SK-N-MC (cell line): ENCODE results near the gene CCL1.

ENCODE experiments used
- DNase-seq: peaks from one replicate; pipeline ENCODE4 v3.0.0-alpha.2; 2011; ENCODE audit warnings: low read depth, low spot score
- H3K27ac ChIP-seq: fragments of 200-600 bp; sonication (generic); 2 replicates; pipeline ENCODE4 v1.5.1; 2016; ENCODE audit warnings: mixed run types
- H3K36me3 ChIP-seq: fragments of 200-600 bp; sonication (generic); 2 replicates; pipeline ENCODE4 v1.6.1; 2017; ENCODE audit warnings: antibody characterized with exemption, low read length, mixed read lengths; ENCODE audit not compliant: insufficient read depth
- H3K4me3 ChIP-seq: fragments of 200-600 bp; sonication (generic); 2 replicates; pipeline ENCODE4 v1.5.1; 2016
- H3K9ac ChIP-seq: fragments of 200-600 bp; sonication (generic); 2 replicates; pipeline ENCODE4 v1.8.0; 2017; ENCODE audit warnings: mixed run types, mixed read lengths; ENCODE audit not compliant: insufficient read length
- H3K9me3 ChIP-seq: fragments of 200-600 bp; sonication (generic); 2 replicates; pipeline ENCODE4 v1.6.1; 2017; ENCODE audit warnings: low read depth, mild to moderate bottlenecking, antibody characterized with exemption, low read length, moderate library complexity, mixed read lengths
- EZH2 ChIP-seq: fragments of 200-600 bp; sonication (generic); IDR thresholded peaks from one replicate; pipeline ENCODE4 v1.6.1; 2017; ENCODE audit warnings: antibody characterized with exemption
- FOXP2 ChIP-seq: optimal IDR thresholded peaks from 2 replicates; pipeline ENCODE3; 2011; ENCODE audit warnings: mild to moderate bottlenecking, moderate library complexity; ENCODE audit not compliant: insufficient read depth; ENCODE audit errors: extremely low read length, control extremely low read depth
- POLR2AphosphoS5 ChIP-seq: IDR thresholded peaks from 2 replicates; pipeline ENCODE4 v1.6.1; 2012; ENCODE audit warnings: mild to moderate bottlenecking, low read depth, low read length, borderline replicate concordance

The CCL1 gene, protein sequence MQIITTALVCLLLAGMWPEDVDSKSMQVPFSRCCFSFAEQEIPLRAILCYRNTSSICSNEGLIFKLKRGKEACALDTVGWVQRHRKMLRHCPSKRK

DNA sequence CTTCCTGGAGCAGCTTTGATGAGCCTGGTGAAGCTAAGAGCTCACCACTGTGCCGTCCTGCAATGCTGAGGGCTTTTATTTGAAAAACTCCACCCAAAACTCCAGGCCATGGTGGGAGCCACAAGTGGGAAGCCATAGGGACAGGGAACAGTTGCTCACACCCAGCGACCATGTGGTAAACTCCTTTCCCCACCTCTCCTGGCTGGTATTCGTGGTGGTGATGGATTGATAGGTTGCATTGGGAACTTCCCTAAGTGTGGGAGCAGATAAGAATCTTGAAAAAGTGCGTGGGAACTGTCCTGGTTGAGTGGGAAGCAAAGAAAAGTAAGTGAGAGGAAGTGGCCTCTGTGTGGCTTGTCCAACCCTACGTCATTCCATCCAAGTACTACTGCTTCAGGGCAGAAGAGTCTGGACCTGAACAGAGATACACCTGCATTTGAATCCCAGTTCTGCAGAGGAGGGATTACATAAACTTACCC is at the start of gene CCL1:
TSS of gene CCL1 (minus strand) at position 51 of the 479 bp plus-strand sequence. CDS start 72 bp downstream, outside the sequence.
- H3K36me3 ChIP-seq = no peaks in the 10 kb centered on the region
- no peak within 1 kb of the TSS for H3K27ac ChIP-seq
- TF ChIP-seq POLR2AphosphoS5 = no peak
- TF ChIP-seq FOXP2 = no peak
- TF ChIP-seq EZH2 = no peak
- no peak within 1 kb of the TSS for H3K4me3 ChIP-seq
- no peak within 1 kb of the TSS for H3K9ac ChIP-seq
- H3K9me3 ChIP-seq = no peaks in the 10 kb centered on the region
- DNase-seq = no peak

DNA sequence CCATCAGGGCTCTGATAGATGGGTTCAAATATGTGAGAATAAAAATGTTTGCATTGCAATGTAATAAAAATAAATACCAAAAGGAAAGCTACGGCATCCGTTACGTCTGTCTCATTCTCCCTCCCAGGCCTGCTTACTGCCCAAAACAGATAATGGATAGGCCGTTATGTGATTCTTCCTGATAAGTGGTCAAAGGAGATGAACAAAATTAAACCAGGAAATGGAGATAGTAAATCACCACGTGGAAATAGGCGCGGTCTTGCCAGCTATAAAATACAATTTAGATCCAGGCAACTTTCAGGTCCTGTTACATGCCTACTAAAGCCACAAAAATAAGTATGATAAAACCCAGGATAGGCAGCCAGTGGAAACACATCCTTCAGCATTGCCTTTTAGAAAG is 49.5 kb upstream of the CCL1 start:
- Histone ChIP-seq H3K9ac (no peak overlapping the region), H3K4me3 (no peak overlapping the region), H3K9me3 (no peaks in the 10 kb centered on the region), H3K36me3 (no peaks in the 10 kb centered on the region), H3K27ac (no peak overlapping the region)
- TF ChIP-seq FOXP2 (no peak), EZH2 (no peak), POLR2AphosphoS5 (no peak)
- no peak for DNase-seq

DNA sequence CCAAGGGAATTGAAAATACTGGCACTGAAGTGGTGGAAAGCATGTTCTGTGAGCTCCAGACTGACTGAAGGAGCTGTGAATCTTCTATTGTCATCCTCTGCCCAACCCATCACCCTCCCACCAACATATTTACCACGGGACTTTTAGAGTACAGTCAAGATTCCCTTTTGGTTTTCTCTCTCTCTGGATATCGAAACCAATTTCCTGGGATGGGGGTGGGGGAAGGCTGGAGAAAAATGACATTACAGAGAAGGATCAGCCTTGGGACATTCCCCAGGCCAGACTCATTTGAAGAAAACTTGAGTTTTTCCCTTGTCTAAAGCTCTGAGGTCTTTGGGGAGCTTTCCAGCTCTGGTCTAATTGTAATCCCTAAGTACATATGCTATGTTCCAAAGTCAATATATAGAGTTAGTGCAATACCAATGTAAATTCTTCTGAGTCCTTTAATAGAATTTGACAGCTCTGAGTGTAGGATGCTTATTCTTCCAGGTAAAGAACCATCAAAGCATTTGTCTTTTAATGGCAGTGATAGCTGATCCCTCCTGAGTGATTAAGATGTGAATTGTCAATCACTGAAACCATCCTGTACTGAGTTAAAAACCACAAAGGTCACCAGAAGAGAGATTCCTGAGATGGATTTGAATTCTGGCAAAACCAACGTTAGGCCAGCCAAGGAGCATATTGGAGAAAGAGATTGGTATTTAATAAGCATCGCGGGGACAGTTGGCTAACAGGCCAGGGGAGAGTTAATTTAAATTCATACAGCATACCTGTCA is 48.8 kb upstream of the CCL1 start:
- no peak overlapping the region for H3K27ac ChIP-seq
- TF ChIP-seq EZH2 = no peak
- no peak for TF ChIP-seq POLR2AphosphoS5
- TF ChIP-seq FOXP2 = no peak
- DNase-seq = no peak
- no peaks in the 10 kb centered on the region for H3K36me3 ChIP-seq
- no peak overlapping the region for H3K4me3 ChIP-seq
- no peak overlapping the region for H3K9ac ChIP-seq
- no peaks in the 10 kb centered on the region for H3K9me3 ChIP-seq

DNA sequence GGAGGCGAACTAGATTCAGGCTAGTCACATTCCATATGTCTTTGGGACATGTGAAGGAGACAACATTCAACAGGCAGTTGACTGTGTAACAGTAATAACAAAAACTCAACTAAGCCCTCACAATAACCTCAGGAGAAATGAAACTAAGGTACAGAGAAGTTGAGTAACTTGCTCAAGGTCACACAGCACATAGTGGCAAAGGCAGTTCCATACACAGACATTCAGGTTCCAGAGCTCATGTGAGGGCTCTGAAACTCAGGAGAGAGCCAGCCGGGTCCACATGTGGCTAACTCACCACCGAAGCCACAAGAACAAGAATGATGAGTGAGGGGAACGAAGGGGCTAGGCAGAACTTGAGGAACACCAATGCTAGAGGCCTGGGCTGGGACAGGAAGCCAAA is 46.3 kb upstream of the CCL1 start:
- H3K9ac ChIP-seq = no peak overlapping the region
- H3K27ac ChIP-seq = no peak overlapping the region
- no peaks in the 10 kb centered on the region for H3K9me3 ChIP-seq
- H3K36me3 ChIP-seq = no peaks in the 10 kb centered on the region
- no peak for TF ChIP-seq POLR2AphosphoS5
- TF ChIP-seq EZH2 = no peak
- no peak for TF ChIP-seq FOXP2
- DNase-seq = no peak
- H3K4me3 ChIP-seq = no peak overlapping the region

DNA sequence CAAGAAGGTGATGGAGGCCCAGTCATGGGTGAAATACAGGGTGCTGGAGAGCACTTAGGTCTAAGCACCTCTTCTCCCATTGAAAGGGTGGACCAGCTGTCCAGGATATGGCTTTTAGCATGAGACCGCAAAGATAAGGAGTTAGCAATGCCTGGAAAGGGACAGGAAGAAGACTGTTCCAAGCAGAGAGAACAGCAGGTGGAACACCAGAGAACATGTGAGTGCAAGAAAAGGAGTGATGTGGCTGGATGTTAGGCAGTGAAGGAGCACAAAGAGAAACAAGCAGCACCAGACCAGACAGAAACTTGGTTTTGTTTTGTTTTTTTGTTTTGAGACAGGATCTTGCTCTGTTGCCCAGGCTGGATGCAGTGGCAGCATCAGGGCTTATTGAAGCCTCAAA is 45.4 kb upstream of the CCL1 start:
- no peak for TF ChIP-seq FOXP2
- no peak for TF ChIP-seq POLR2AphosphoS5
- TF ChIP-seq EZH2 = no peak
- no peak for DNase-seq
- no peak overlapping the region for H3K4me3 ChIP-seq
- H3K9ac ChIP-seq = no peak overlapping the region
- no peaks in the 10 kb centered on the region for H3K9me3 ChIP-seq
- no peak overlapping the region for H3K27ac ChIP-seq
- no peaks in the 10 kb centered on the region for H3K36me3 ChIP-seq

DNA sequence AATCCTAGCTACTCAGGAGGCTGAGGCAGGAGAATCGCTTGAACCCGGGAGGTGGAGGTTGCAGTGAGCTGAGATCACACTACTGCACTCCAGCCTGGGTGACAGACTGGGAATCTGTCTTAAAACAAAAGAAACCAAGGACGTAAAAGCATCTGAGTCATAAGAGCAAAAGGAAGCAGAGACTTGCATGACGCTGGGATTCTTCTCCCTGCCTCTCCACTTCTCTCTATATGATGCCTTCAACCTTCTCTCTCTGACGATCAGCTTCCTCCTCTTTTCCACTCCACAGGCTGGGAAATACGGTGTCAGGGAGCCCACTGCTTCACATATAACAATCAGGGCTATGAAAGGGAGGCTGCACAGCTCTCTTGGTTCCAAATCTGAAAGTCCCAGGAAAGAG is 43.2 kb upstream of the CCL1 start:
- H3K4me3 ChIP-seq = no peak overlapping the region
- TF ChIP-seq FOXP2 = no peak
- no peak for TF ChIP-seq POLR2AphosphoS5
- no peak for TF ChIP-seq EZH2
- DNase-seq = no peak
- H3K9ac ChIP-seq = no peak overlapping the region
- no peaks in the 10 kb centered on the region for H3K36me3 ChIP-seq
- H3K9me3 ChIP-seq = no peaks in the 10 kb centered on the region
- no peak overlapping the region for H3K27ac ChIP-seq

DNA sequence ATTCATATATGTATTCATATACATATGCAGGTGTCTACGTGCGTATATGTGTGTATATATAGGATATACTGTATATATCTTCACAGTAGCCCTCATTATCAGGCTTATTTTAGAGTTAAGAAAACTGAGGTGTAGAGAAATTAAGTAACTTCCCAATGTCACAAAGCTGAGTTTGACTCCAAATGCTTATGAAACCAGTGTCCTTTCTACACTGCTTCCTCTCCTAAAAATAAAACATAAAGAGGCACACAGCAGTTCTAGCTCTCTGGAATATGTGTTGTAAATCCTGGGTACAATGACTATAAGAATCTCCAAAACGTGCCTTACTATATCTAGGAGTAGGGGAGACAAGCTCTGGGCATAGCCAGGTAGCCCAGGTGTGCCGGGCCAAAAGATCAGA is 40.0 kb upstream of the CCL1 start:
- Histone ChIP-seq H3K9me3 (no peaks in the 10 kb centered on the region), H3K9ac (no peak overlapping the region)

DNA sequence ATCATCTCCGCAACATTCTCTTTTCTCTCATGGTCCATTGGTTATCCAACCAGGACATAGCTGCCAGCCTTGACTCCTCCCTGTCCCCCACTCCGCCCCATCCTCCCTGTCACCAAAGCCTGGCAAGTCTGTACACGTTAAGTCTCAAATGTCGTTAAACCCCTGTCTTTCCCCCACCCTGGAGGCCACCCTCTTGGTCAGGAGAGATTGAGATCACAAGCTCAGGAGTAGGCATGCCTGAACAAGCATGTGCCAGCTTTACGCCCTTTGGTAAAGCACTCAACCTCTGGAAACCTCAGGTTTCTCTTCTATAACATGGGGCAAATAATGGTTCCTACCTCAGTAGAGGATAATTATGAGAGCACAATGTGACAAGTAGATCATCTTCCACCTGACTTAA is 38.1 kb upstream of the CCL1 start:
- no peak for TF ChIP-seq POLR2AphosphoS5
- TF ChIP-seq FOXP2 = no peak
- no peak for TF ChIP-seq EZH2
- H3K36me3 ChIP-seq = no peaks in the 10 kb centered on the region
- H3K9ac ChIP-seq = no peak overlapping the region
- DNase-seq = no peak
- H3K27ac ChIP-seq = no peak overlapping the region
- no peaks in the 10 kb centered on the region for H3K9me3 ChIP-seq
- H3K4me3 ChIP-seq = no peak overlapping the region

More for the DNA sequence above, 40.0 kb upstream of the CCL1 start:
- TF ChIP-seq POLR2AphosphoS5 (no peak), FOXP2 (no peak), EZH2 (no peak)
- DNase-seq = no peak
- Histone ChIP-seq H3K4me3 (no peak overlapping the region), H3K27ac (no peak overlapping the region), H3K36me3 (no peaks in the 10 kb centered on the region)
